OCI-LY7 (cell line): ENCODE measurements around the gene ALG9. TPM values are rescaled to one million over a fixed set of nuclear protein-coding genes. Genes with fewer than 3 reads are reported as not detected.

ENCODE experiments used
- BruUV-seq: library from RNA; stranded (reverse); fragments of 400-500 nt; replicated peaks from 2 replicates; lab custom pipeline; 2021; lab: Mats Ljungman, UMichigan
- CTCF ChIA-PET: fragments of 300-600 bp; sonication (Branson Sonifier 250); formaldehyde crosslinking; loops from one replicate; lab custom pipeline; 2022; ENCODE audit warnings: antibody characterized with exemption; ENCODE audit not compliant: unreplicated experiment; lab: Charles Lee
- POLR2A ChIA-PET: fragments of 300-600 bp; sonication (Branson Sonifier 250); formaldehyde crosslinking; loops from one replicate; lab custom pipeline; 2022; ENCODE audit warnings: antibody characterized with exemption; lab: Charles Lee
- DNase-seq: peaks from one replicate; pipeline ENCODE4 v3.0.0-alpha.2; 2015; ENCODE audit warnings: low spot score
- H2AFZ ChIP-seq: fragments of 200-600 bp; sonication (generic), shearing (Covaris generic); 2 replicates; pipeline ENCODE4 v1.6.1; 2014; ENCODE audit warnings: mild to moderate bottlenecking, antibody characterized with exemption, low read length, moderate library complexity
- H3K27ac ChIP-seq: fragments of 200-600 bp; sonication (generic); 2 replicates; pipeline ENCODE4 v1.5.1; 2014; ENCODE audit warnings: mixed run types, low read depth, mild to moderate bottlenecking, moderate library complexity, low read length, inconsistent platforms; ENCODE audit not compliant: poor library complexity, severe bottlenecking
- H3K36me3 ChIP-seq: fragments of 200-600 bp; sonication (generic); 2 replicates; pipeline ENCODE4 v1.6.1; 2014; ENCODE audit warnings: mild to moderate bottlenecking, antibody characterized with exemption, low read length, moderate library complexity, mixed read lengths; ENCODE audit not compliant: insufficient read depth
- H3K4me1 ChIP-seq: fragments of 200-600 bp; sonication (generic); 2 replicates; pipeline ENCODE4 v1.5.1; 2014; ENCODE audit warnings: mild to moderate bottlenecking, low read length; ENCODE audit not compliant: insufficient read depth, poor library complexity, severe bottlenecking
- H3K4me2 ChIP-seq: fragments of 200-600 bp; sonication (generic); 2 replicates; pipeline ENCODE4 v1.6.1; 2014; ENCODE audit warnings: mild to moderate bottlenecking, low read length
- H3K4me3 ChIP-seq: fragments of 200-600 bp; sonication (generic); 2 replicates; pipeline ENCODE4 v1.5.1; 2014; ENCODE audit warnings: mild to moderate bottlenecking, low read depth, low read length; ENCODE audit not compliant: poor library complexity, severe bottlenecking
- H3K79me2 ChIP-seq: fragments of 200-600 bp; sonication (generic); 2 replicates; pipeline ENCODE4 v1.6.1; 2016; ENCODE audit warnings: low read depth, mild to moderate bottlenecking, low read length, moderate library complexity, mixed read lengths; ENCODE audit not compliant: insufficient read depth
- H3K9me2 ChIP-seq: fragments of 200-600 bp; sonication (generic); 2 replicates; pipeline ENCODE4 v1.6.1; 2016; ENCODE audit warnings: mild to moderate bottlenecking, low read length, mixed read lengths; ENCODE audit not compliant: insufficient read depth
- H3K9me3 ChIP-seq: fragments of 200-600 bp; sonication (generic); 2 replicates; pipeline ENCODE4 v1.6.1; 2014; ENCODE audit warnings: mild to moderate bottlenecking, mixed run types, low read length, mixed read lengths
- H4K20me1 ChIP-seq: fragments of 200-600 bp; sonication (generic); 2 replicates; pipeline ENCODE4 v1.6.1; 2014; ENCODE audit warnings: mild to moderate bottlenecking, antibody characterized with exemption, low read length, moderate library complexity, mixed read lengths; ENCODE audit not compliant: insufficient read depth
- EZH2phosphoT487 ChIP-seq: fragments of 200-600 bp; sonication (generic); IDR thresholded peaks from 2 replicates; pipeline ENCODE4 v1.6.1; 2018; ENCODE audit warnings: low read depth, borderline replicate concordance, mild to moderate bottlenecking, mixed run types, antibody characterized with exemption, low read length, moderate library complexity, mixed read lengths
- intact Hi-C: fragments of 100-400 bp; cut with micrococcal nuclease; formaldehyde crosslinking; loops from one replicate; pipeline ENCODE4 v1.10.0; 2022; ENCODE audit not compliant: unreplicated experiment
- total RNA-seq, 2 experiments: library from RNA; depleted of rRNA in 1 of 2; stranded (reverse); fragments of >200 nt in 1 of 2; shearing (Covaris generic) in 1 of 2; gene quantifications; 2 replicates each; pipeline ENCODE4 v1.2.3, GENCODE V29; 2014 to 2022
- TF ChIP-seq, protein P1 (sequence below): fragments of 200-600 bp; sonication (generic); conservative IDR thresholded peaks from 2 replicates; pipeline ENCODE4 v1.5.1; 2014; ENCODE audit warnings: mild to moderate bottlenecking, antibody characterized with exemption, low read length, moderate library complexity, mixed read lengths

The ALG9 gene
- total RNA-seq, 2 experiments from 2014 or later: 16.8 to 21.6 TPM

DNA sequence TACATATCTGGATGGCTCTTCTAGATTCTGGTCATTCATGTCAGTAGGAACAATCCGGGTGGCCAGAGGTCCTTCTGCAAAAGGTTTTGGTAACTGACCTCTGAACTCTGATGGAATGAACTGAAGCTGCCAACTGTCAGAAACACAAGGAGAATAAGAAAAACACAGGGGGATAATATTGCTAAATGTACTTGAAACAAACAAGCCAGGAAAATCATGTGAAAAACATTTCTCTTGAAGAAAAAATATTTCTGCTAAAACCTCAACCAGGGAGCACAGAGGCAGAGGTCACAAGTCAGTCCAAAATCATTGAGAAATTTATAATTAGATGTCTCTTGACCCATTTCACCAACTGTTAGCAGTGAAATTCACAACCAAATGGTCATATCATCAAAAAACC is 35.2 kb downstream of the ALG9 start:
- ChIA-PET POLR2A (no interaction called here), CTCF (no interaction called here)
- Histone ChIP-seq H3K4me2 (no peak overlapping the region), H3K79me2 (no peaks in the 10 kb centered on the region), H4K20me1 (no peaks in the 10 kb centered on the region), H2AFZ (no peak overlapping the region), H3K4me3 (no peak overlapping the region), H3K36me3 (peaks cover 14% of the 10 kb centered on the region; the same call in 1 of the 2 replicates), H3K4me1 (no peaks in the 10 kb centered on the region), H3K9me3 (no peaks in the 10 kb centered on the region), H3K27ac (no peak overlapping the region), H3K9me2 (no peaks in the 10 kb centered on the region)
- no peak for DNase-seq
- no TSS peak for BruUV-seq
- no peak for TF ChIP-seq EZH2phosphoT487
- TF ChIP-seq, protein P1, sequence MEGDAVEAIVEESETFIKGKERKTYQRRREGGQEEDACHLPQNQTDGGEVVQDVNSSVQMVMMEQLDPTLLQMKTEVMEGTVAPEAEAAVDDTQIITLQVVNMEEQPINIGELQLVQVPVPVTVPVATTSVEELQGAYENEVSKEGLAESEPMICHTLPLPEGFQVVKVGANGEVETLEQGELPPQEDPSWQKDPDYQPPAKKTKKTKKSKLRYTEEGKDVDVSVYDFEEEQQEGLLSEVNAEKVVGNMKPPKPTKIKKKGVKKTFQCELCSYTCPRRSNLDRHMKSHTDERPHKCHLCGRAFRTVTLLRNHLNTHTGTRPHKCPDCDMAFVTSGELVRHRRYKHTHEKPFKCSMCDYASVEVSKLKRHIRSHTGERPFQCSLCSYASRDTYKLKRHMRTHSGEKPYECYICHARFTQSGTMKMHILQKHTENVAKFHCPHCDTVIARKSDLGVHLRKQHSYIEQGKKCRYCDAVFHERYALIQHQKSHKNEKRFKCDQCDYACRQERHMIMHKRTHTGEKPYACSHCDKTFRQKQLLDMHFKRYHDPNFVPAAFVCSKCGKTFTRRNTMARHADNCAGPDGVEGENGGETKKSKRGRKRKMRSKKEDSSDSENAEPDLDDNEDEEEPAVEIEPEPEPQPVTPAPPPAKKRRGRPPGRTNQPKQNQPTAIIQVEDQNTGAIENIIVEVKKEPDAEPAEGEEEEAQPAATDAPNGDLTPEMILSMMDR: no peak
- intact Hi-C loops: no loop called here

DNA sequence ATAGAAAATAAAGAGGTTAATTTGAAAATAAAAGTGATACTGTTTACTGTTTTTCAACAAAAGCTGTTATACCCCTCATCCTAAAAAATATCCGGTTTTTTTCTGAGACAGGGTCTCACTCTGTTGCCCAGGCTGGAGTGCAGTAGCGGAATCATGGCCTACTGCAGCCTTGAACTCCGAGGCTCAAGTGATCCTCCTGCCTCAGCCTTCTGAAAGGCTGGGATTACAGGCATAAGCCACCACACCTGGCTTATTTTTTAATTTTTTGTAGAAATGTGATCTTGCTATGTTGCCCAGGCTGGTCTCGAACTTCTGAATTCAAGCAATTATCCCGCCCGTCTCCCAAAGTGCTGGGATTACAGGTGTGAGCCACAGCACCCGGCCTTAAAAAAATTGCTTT is 35.7 kb downstream of the ALG9 start:
- H3K9me2 ChIP-seq: no peaks in the 10 kb centered on the region
- POLR2A ChIA-PET: interaction anchor here (1.2 kb wide), 1 partner anchor 35 kb away, joined by 3 read pairs; the partner anchor contains the start of gene ALG9
- intact Hi-C loops: no loop called here
- no peak overlapping the region for H3K4me2 ChIP-seq
- no peaks in the 10 kb centered on the region for H3K79me2 ChIP-seq
- H4K20me1 ChIP-seq: no peaks in the 10 kb centered on the region
- no peaks in the 10 kb centered on the region for H3K9me3 ChIP-seq
- DNase-seq: no peak
- TF ChIP-seq EZH2phosphoT487: no peak
- BruUV-seq: no TSS peak
- no peak overlapping the region for H2AFZ ChIP-seq
- H3K27ac ChIP-seq: no peak overlapping the region
- H3K36me3 ChIP-seq: peaks cover 14% of the 10 kb centered on the region; the same call in 1 of the 2 replicates
- CTCF ChIA-PET: no interaction called here
- H3K4me3 ChIP-seq: no peak overlapping the region
- no peaks in the 10 kb centered on the region for H3K4me1 ChIP-seq

DNA sequence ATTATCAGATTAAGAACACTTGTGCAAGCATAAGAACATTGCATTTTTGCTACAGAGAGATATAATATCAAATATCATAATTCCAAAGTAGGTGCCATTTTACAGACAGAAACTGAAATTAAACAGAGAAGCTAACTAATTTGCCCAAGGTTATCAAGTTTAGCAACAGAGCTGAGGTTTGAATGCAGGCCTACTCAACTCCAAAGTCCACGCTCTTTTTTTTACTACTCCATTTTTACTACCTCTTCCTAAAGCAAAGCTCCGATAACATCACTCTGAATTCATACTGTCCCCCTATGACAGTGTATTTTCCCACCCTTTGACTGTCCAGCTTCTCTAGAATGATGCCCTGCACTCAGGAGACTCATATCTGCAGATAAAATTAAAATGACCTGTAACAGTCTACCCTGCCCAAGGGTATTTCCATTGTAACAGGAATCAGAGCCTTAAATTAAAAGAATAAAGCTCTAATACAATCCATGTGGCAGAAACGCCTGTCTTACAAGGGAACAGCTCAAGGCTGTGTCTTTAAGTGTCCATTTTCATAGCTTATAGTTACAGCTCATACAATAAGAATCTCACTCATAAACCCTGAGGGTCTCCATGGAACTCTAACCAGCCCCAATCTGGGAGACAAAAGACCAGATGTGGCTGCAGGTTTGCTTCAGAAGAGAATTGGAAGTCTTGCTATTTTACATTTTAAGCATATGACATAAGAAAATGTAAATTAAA is 36.8 kb downstream of the ALG9 start:
- TF ChIP-seq EZH2phosphoT487: no peak
- TF ChIP-seq, protein P1: no peak
- no peak overlapping the region for H3K4me2 ChIP-seq
- no peaks in the 10 kb centered on the region for H3K4me1 ChIP-seq
- H3K27ac ChIP-seq: no peak overlapping the region
- H2AFZ ChIP-seq: no peak overlapping the region
- H3K79me2 ChIP-seq: no peaks in the 10 kb centered on the region
- H3K36me3 ChIP-seq: peaks cover 14% of the 10 kb centered on the region; the same call in 1 of the 2 replicates
- ChIA-PET POLR2A (interaction anchor here (0.8 to 1.2 kb wide), 5 partner anchors 10 to 247 kb away, joined by 3 read pairs; partner anchors contain the start of gene ALG9), CTCF (interaction anchor here (0.7 to 1.0 kb wide), 2 partner anchors 148 to 244 kb away, joined by 4 read pairs; no protein-coding TSS in a partner anchor)
- no TSS peak for BruUV-seq
- H3K9me2 ChIP-seq: no peaks in the 10 kb centered on the region
- no peak for DNase-seq
- H4K20me1 ChIP-seq: no peaks in the 10 kb centered on the region
- intact Hi-C loops: no loop called here
- no peaks in the 10 kb centered on the region for H3K9me3 ChIP-seq
- no peak overlapping the region for H3K4me3 ChIP-seq
